Epithelial cell of esophagus (primary cell): ENCODE results near the gene ARIH1.

Source experiments
- DNase-seq: peaks from one replicate; pipeline ENCODE4 v3.0.0; 2010; ENCODE audit warnings: low read depth
- H3K4me3 ChIP-seq: 2 replicates; pipeline ENCODE4 v1.5.1; 2011; ENCODE audit warnings: mild to moderate bottlenecking, low read length, control low read depth
- CTCF ChIP-seq: IDR thresholded peaks from 2 replicates; pipeline ENCODE4 v1.5.1; 2011; ENCODE audit warnings: low read depth, mild to moderate bottlenecking, low read length, control low read depth, inconsistent platforms; ENCODE audit not compliant: insufficient read depth; ENCODE audit errors: missing control alignments

Gene ARIH1

GRCh38 chr15:72456684-72457083, 17.4 kb upstream of the ARIH1 start:
- no peak for DNase-seq
- no peak overlapping the region for H3K4me3 ChIP-seq
- no peak for TF ChIP-seq CTCF

- no peak overlapping the region for H3K4me3 ChIP-seq
- DNase-seq, result no peak
- TF ChIP-seq CTCF, result no peak
These were observed 13.7 kb upstream of the ARIH1 start for GRCh38 chr15:72460402-72460801.

GRCh38 chr15:72463702-72464101, 10.4 kb upstream of the ARIH1 start:
- no peak overlapping the region for H3K4me3 ChIP-seq
- TF ChIP-seq CTCF, result no peak
- peak; percentile 40 for DNase-seq

- no peak for TF ChIP-seq CTCF
- H3K4me3 ChIP-seq, result no peak overlapping the region
- DNase-seq, result no peak
These were observed 9.9 kb upstream of the ARIH1 start for GRCh38 chr15:72464251-72464650.

- TF ChIP-seq CTCF, result no peak
- DNase-seq, result no peak
- no peak overlapping the region for H3K4me3 ChIP-seq
These were observed 6.0 kb upstream of the ARIH1 start for GRCh38 chr15:72468103-72468502.

- TF ChIP-seq CTCF, result peak; percentile 28
- DNase-seq, result no peak
- H3K4me3 ChIP-seq, result peak overlapping the region; percentile 82
These were observed 1.0 kb upstream of the ARIH1 start for GRCh38 chr15:72472992-72473610.

- peak; percentile 24 for DNase-seq
- peak overlapping the region; percentile 82 for H3K4me3 ChIP-seq
- no peak for TF ChIP-seq CTCF
These were observed 359 bp downstream of the ARIH1 start for GRCh38 chr15:72474466-72474911.
